GM10266 (cell line): Measurements from ENCODE around the gene PPP1R16B.

Experiments
- DNase-seq: peaks from one replicate; pipeline ENCODE4 v3.0.0; 2012; ENCODE audit errors: extremely low spot score
- TF ChIP-seq, protein P1 (sequence below): IDR thresholded peaks from 2 replicates; pipeline ENCODE4 v1.5.1; 2012; ENCODE audit warnings: mild to moderate bottlenecking, low read depth; ENCODE audit not compliant: control insufficient read depth, insufficient read depth; ENCODE audit errors: missing control alignments

The PPP1R16B gene

DNA sequence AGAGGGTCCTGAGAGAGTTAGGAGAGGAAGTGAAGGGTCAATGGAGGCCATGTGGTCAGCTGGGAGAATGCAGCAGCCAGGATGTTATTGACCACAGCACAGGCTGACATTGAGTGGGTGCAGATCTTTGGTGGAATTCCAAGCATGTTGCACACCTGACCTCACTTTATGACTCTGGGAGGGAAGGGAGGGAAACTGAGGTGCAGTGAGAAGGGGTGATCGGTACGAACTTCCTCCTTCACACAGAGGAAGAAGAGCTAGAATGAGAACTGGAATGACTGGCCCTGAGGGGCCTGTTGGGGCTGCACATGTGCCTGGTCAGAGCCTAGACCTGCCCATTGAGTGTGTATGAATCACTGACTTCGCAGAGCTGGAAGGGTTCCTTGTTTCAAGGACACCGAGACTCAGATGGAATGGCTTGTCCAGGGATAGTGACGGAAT, 130.5 kb downstream of the PPP1R16B start:
- no peak for DNase-seq
- TF ChIP-seq, protein P1, sequence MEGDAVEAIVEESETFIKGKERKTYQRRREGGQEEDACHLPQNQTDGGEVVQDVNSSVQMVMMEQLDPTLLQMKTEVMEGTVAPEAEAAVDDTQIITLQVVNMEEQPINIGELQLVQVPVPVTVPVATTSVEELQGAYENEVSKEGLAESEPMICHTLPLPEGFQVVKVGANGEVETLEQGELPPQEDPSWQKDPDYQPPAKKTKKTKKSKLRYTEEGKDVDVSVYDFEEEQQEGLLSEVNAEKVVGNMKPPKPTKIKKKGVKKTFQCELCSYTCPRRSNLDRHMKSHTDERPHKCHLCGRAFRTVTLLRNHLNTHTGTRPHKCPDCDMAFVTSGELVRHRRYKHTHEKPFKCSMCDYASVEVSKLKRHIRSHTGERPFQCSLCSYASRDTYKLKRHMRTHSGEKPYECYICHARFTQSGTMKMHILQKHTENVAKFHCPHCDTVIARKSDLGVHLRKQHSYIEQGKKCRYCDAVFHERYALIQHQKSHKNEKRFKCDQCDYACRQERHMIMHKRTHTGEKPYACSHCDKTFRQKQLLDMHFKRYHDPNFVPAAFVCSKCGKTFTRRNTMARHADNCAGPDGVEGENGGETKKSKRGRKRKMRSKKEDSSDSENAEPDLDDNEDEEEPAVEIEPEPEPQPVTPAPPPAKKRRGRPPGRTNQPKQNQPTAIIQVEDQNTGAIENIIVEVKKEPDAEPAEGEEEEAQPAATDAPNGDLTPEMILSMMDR = no peak

DNA sequence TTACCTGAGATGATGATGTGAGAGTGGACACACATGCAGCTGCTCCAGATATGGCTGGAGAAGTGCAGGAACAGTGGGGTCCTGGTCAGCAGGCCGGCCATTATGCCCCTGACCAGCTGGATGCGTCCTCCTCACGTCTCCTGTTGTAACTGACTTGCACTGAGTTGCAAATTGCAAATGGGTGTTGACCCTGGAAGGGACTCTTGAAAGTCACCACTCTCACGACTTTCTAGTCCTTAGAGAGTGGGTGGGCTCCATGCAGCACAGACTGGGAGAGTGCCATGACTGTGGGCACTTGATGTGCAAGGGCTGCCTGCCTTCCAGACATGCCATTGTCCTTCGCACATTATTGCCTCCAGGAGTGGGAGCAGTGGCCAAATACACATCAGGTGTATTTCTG, 131.5 kb downstream of the PPP1R16B start:
- TF ChIP-seq, protein P1 = no peak
- no peak for DNase-seq

DNA sequence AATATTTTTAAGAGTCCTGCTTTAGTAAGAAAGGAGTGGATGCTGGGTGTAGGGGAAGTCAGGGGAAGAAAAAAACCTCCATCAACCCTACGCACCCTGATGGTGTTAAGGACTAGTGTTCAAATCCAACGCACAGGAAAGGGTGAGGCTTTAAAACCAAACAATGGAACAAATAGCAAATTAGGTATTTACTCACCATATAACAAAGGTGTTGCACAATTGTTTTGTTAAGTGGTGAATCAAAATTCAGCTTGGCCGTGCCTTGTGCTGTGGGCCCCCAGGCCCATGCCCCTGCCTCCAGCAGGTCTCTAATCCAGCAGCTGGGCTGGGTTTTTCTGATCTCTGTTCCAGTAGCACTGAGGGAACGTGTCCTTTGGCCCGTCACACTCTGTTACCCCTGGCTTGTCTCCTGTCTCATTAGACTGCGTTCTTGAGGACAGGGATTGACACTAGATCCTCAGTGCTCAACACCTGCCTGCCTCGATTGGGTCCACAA, 132.5 kb downstream of the PPP1R16B start:
- DNase-seq = no peak
- TF ChIP-seq, protein P1 = no peak

DNA sequence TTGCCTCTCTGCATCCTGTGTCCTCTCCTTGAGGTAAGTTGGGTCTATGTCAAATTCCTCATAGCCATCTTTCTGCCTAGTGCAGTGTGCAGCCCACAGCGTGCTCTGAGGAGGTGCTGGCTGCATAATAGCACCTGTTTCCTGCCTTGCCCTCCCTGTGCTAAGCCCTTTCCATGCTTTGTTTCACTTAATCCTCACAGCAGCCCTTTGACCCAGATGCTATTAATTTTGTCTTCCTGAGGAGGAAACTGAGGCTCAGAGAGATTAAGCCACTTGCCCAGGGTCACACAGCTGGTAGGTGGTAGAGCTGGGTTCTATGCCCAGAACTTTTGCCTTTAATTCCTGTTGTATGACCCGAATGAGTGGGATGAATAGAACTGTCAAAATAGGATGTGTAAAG, 134.2 kb downstream of the PPP1R16B start:
- DNase-seq = no peak
- TF ChIP-seq, protein P1 = no peak

DNA sequence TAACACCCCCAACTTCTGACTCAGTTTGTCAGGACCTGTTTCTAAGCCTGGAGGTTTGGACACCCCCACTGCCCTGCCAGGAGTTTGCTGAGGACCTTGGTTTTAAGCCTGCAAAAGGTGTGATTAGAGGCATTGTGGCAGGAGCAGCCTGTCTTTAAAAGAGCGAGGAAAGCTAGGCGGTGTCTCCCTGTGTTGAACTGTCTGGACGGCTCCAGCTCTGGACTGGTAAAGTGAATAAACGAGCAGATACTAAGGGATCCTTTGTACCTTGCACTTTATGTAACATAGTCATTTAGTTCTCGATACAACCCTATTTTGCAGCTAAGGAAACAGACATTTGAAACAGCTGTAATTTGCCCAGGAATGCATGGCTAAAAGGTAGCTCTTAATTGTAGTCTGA, 135.1 kb downstream of the PPP1R16B start:
- no peak for DNase-seq
- TF ChIP-seq, protein P1 = no peak

DNA sequence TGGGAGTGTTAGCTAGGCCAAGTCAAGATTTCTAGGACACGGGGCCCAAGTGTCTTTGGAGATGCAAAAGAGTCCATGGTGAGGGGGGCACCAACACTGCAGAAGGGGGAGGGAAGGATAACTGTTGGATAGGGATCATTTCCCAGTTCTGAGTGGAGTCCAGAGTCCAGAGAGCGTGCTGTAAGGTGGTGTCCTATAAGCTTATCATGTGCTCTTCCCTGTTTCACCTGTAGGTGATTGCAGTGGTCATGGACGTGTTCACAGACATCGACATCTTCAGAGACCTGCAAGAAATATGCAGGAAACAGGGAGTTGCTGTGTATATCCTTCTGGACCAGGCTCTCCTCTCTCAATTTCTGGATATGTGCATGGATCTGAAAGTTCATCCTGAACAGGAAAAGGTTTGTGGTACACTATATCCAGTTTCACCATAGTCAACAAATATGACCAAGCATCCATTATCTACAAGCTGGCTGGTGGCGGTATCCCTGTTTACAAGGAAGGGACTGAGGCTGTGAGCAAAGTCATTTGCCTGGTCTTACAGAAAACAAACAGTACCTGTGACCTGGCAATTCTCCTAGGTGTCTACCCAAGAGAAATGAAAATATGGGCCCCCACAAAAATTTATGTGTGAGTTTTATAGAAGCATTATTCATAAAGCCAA, 136.4 kb downstream of the PPP1R16B start:
- TF ChIP-seq, protein P1 = no peak
- no peak for DNase-seq

DNA sequence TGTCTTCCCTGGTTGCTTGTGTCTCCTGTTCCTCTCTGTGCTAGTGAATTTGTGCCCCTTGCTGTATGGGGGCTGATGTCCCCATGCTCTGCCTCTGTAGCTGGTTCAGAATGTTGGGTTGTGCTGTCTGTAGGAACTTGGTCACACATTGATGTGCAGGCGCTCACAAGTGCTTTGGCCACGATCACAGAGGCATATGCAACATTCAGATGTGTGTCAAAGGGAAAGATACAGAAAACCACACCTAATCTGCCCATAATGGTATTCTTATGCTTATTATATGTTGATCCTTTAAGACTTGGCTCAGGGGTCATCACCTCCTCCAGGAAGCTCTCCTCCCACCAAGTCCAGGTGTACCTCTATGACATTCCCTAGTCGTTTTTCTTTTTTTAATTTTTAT, 139.5 kb downstream of the PPP1R16B start:
- TF ChIP-seq, protein P1 = no peak
- DNase-seq = no peak
